CD14-positive monocyte (primary cell): ENCODE data around the gene ADORA2A. TPM values are rescaled to one million over a fixed set of nuclear protein-coding genes. Genes with fewer than 3 reads are reported as not detected.

ENCODE experiments used
- DNase-seq, 3 donors: peaks; one replicate each; pipeline ENCODE4 v3.0.0-alpha.2; 2011 to 2022
- H2AFZ ChIP-seq: 2 replicates; pipeline ENCODE4 v1.6.0; 2012; ENCODE audit warnings: mild to moderate bottlenecking, low read depth, low read length, inconsistent platforms; ENCODE audit not compliant: insufficient read depth, poor library complexity, severe bottlenecking
- H3K27ac ChIP-seq, 2 donors: 1 replicate in 1 of 2; 2 replicates in 1 of 2; pipeline ENCODE4 v1.5.1; 2012 to 2013; ENCODE audit warnings: low read length in 2 of 2, control low read depth in 1 of 2, inconsistent platforms in 1 of 2, low read depth in 1 of 2, mild to moderate bottlenecking in 1 of 2
- H3K27me3 ChIP-seq, 2 donors: one replicate each; pipeline versions ENCODE4 v1.6.0 to v1.6.1; 2011 to 2013; ENCODE audit warnings: low read length in 2 of 2; ENCODE audit not compliant: control insufficient read depth in 2 of 2, insufficient read depth in 2 of 2
- H3K36me3 ChIP-seq, 2 donors: replicated peaks in 1 of 2; 1 replicate in 1 of 2; 2 replicates in 1 of 2; pipeline versions ENCODE4 v1.5.1 to v1.6.1; 2012 to 2013; ENCODE audit warnings: low read length in 2 of 2, control low read depth in 1 of 2, inconsistent platforms in 1 of 2, mild to moderate bottlenecking in 1 of 2; ENCODE audit not compliant: insufficient read depth in 2 of 2, control insufficient read depth in 1 of 2
- H3K4me1 ChIP-seq, 2 donors: 1 replicate in 1 of 2; 2 replicates in 1 of 2; pipeline versions ENCODE4 v1.5.1 to v1.6.1; 2012 to 2013; ENCODE audit warnings: low read length in 2 of 2, control low read depth in 1 of 2, inconsistent platforms in 1 of 2, mild to moderate bottlenecking in 1 of 2, moderate library complexity in 1 of 2; ENCODE audit not compliant: insufficient read depth in 2 of 2, control insufficient read depth in 1 of 2
- H3K4me2 ChIP-seq: replicated peaks from 2 replicates; pipeline ENCODE3; 2012; ENCODE audit warnings: low read length, moderate library complexity, mild to moderate bottlenecking; ENCODE audit not compliant: poor library complexity, severe bottlenecking; ENCODE audit errors: extremely low read depth
- H3K4me3 ChIP-seq, 3 experiments: fragments of 200-600 bp in 1 of 3; sonication (generic) in 1 of 3; replicated peaks in 1 of 3; 1 replicate in 2 of 3; 2 replicates in 1 of 3; pipeline ENCODE4 v1.5.1; 2011 to 2013; ENCODE audit warnings: low read length in 3 of 3, mild to moderate bottlenecking in 3 of 3, control low read depth in 2 of 3, low read depth in 2 of 3, inconsistent platforms in 1 of 3, moderate library complexity in 1 of 3
- H3K79me2 ChIP-seq: 2 replicates; pipeline ENCODE4 v1.6.0; 2012; ENCODE audit warnings: mild to moderate bottlenecking, control low read depth, inconsistent platforms, low read length, moderate library complexity; ENCODE audit not compliant: insufficient read depth
- H3K9ac ChIP-seq: 2 replicates; pipeline ENCODE4 v1.6.0; 2017; ENCODE audit warnings: low read length, mild to moderate bottlenecking; ENCODE audit not compliant: insufficient read depth, poor library complexity, severe bottlenecking
- H3K9me3 ChIP-seq, 2 donors: replicated peaks in 1 of 2; 1 replicate in 1 of 2; 2 replicates in 1 of 2; pipeline versions ENCODE4 v1.5.1 to v1.6.1; 2012 to 2013; ENCODE audit warnings: low read length in 2 of 2, control low read depth in 1 of 2; ENCODE audit not compliant: control insufficient read depth in 1 of 2, insufficient read depth in 1 of 2
- H4K20me1 ChIP-seq: 2 replicates; pipeline ENCODE4 v1.6.0; 2012; ENCODE audit warnings: mild to moderate bottlenecking, low read length, control low read depth, moderate library complexity; ENCODE audit not compliant: insufficient read depth
- H3K27ac Mint-ChIP-seq, 7 donors: one replicate each; pipeline ENCODE4 v1.8.0; 2020; ENCODE audit warnings: mild to moderate bottlenecking in 7 of 7, mixed read lengths in 7 of 7, moderate library complexity in 6 of 7, inconsistent platforms in 2 of 7
- H3K27me3 Mint-ChIP-seq, 3 donors: one replicate each; pipeline ENCODE4 v1.8.0; 2021 to 2022; ENCODE audit warnings: low read depth in 3 of 3, mild to moderate bottlenecking in 3 of 3, mixed read lengths in 3 of 3, moderate library complexity in 3 of 3, inconsistent platforms in 1 of 3
- H3K36me3 Mint-ChIP-seq, 2 donors: one replicate each; pipeline ENCODE4 v1.8.0; 2020; ENCODE audit warnings: mixed read lengths in 2 of 2, inconsistent platforms in 1 of 2, mild to moderate bottlenecking in 1 of 2
- H3K4me1 Mint-ChIP-seq: one replicate; pipeline ENCODE4 v1.8.0; 2020; ENCODE audit warnings: mild to moderate bottlenecking, mixed read lengths
- H3K4me3 Mint-ChIP-seq, 2 donors: one replicate each; pipeline ENCODE4 v1.8.0; 2020; ENCODE audit warnings: mild to moderate bottlenecking in 2 of 2, mixed read lengths in 2 of 2, moderate library complexity in 1 of 2
- H3K9me3 Mint-ChIP-seq, 7 donors: one replicate each; pipeline ENCODE4 v1.8.0; 2020 to 2022; ENCODE audit warnings: mixed read lengths in 7 of 7, mild to moderate bottlenecking in 6 of 7, moderate library complexity in 6 of 7, inconsistent platforms in 2 of 7
- WGBS: methylation state at CpG from one replicate; pipeline ENCODE4 v1.1.5; 2013; ENCODE audit warnings: missing lambda C conversion rate; ENCODE audit not compliant: insufficient coverage; 5-methylcytosine and 5-hydroxymethylcytosine counted together
- intact Hi-C, 2 donors: fragments of 100-400 bp; cut with micrococcal nuclease; formaldehyde crosslinking; loops; one replicate each; pipeline versions ENCODE4 v1.15.0 to v1.15.1; 2023
- polyA plus RNA-seq, 3 donors: library from polyadenylated mRNA; depleted of rRNA in 1 of 3; unstranded in 2 of 3; stranded (reverse) in 1 of 3; fragments of 300-500 nt in 2 of 3; fragments of >200 nt in 1 of 3; fragmentation: Illumina TruSeq in 2 of 3; gene quantifications; 1 replicate in 2 of 3; 2 replicates in 1 of 3; pipeline ENCODE4 v1.2.3, GENCODE V29; 2012 to 2021
- TF ChIP-seq, protein P1 (sequence below): fragments of 200-600 bp; IDR thresholded peaks from one replicate; pipeline ENCODE4 v1.8.0; 2022; ENCODE audit warnings: antibody characterized with exemption, mild to moderate bottlenecking

Gene ADORA2A
- polyA plus RNA-seq, 3 donors = 5.8 to 10.2 (median 6.5) TPM

GRCh38 chr22:24444729-24445466 lies 17.5 kb downstream of the ADORA2A start:
- Histone ChIP-seq H4K20me1 (no peaks in the 10 kb centered on the region), H3K27me3 (no peaks in the 10 kb centered on the region), H3K9me3 (no peaks in the 10 kb centered on the region), H3K79me2 (peaks cover 19% of the 10 kb centered on the region), H3K4me1 (peaks cover 48 to 65% of the 10 kb centered on the region in 2 donors), H3K4me2 (no peak overlapping the region), H2AFZ (no peak overlapping the region), H3K36me3 (peaks cover 2 to 10% of the 10 kb centered on the region in 2 donors), H3K4me3 (no peak overlapping the region), H3K9ac (no peak overlapping the region), H3K27ac (no peak overlapping the region)
- H3K36me3 Mint-ChIP-seq = peaks cover 46 to 60% of the 10 kb centered on the region in 2 donors
- peaks cover 0 to 2% (median 0%) of the 10 kb centered on the region in 7 donors for H3K9me3 Mint-ChIP-seq
- no peak for DNase-seq
- WGBS = 98% methylated on average over 11 of the region's 12 CpGs
- H3K4me1 Mint-ChIP-seq = peaks cover 65% of the 10 kb centered on the region
- peak overlapping the region in 2 of 7 donors; percentile 24 to 33 for H3K27ac Mint-ChIP-seq
- intact Hi-C loops = no loop called here
- H3K27me3 Mint-ChIP-seq = peaks cover 0 to 5% (median 0%) of the 10 kb centered on the region in 3 donors
- no peak overlapping the region for H3K4me3 Mint-ChIP-seq
- TF ChIP-seq, protein P1, sequence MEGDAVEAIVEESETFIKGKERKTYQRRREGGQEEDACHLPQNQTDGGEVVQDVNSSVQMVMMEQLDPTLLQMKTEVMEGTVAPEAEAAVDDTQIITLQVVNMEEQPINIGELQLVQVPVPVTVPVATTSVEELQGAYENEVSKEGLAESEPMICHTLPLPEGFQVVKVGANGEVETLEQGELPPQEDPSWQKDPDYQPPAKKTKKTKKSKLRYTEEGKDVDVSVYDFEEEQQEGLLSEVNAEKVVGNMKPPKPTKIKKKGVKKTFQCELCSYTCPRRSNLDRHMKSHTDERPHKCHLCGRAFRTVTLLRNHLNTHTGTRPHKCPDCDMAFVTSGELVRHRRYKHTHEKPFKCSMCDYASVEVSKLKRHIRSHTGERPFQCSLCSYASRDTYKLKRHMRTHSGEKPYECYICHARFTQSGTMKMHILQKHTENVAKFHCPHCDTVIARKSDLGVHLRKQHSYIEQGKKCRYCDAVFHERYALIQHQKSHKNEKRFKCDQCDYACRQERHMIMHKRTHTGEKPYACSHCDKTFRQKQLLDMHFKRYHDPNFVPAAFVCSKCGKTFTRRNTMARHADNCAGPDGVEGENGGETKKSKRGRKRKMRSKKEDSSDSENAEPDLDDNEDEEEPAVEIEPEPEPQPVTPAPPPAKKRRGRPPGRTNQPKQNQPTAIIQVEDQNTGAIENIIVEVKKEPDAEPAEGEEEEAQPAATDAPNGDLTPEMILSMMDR = no peak

DNA sequence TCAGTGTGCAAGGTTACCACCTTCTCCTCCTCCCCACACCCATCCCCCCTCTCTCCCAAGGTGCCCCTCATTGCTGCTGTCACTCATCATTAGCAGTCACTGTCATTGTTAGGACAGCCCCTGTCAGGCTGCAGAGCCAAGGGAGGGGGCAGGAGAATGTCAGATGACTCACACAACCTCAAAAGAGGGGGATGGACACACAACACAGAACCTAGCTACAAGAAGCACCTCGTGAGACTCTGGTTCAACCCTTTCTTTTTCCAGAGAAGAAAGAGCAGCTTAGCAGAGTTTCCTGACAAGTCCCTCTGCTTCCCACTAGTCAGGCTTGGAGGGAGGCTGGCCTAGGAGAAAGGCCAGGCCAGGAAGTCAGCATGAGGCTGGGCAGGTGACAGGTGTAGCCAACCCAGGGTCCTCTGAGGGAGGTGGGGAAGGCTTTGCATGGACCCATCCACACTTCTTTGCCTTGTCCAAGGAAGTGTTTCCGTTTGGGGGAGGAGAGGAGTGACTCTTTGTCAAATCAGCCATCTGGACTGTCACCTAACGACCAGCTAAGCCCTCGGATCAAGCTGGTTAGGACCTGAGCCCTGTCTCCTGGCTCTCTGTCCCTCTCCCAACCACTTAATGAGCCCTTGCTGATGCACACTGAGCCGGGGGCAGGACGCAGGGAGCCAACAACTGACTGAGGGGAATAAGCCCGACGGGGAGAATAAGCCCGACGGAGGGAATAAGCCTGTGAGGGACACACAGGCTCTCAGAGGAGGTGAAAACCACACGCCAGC lies 18.3 kb downstream of the ADORA2A start:
- Histone ChIP-seq H3K9ac (no peak overlapping the region), H3K4me3 (no peak overlapping the region), H3K79me2 (peaks cover 19% of the 10 kb centered on the region), H4K20me1 (no peaks in the 10 kb centered on the region), H3K27me3 (no peaks in the 10 kb centered on the region), H3K9me3 (no peaks in the 10 kb centered on the region), H3K4me2 (no peak overlapping the region), H2AFZ (no peak overlapping the region), H3K4me1 (peaks cover 48 to 65% of the 10 kb centered on the region in 2 donors), H3K36me3 (peaks cover 2 to 10% of the 10 kb centered on the region in 2 donors), H3K27ac (no peak overlapping the region)
- H3K36me3 Mint-ChIP-seq = peaks cover 45 to 60% of the 10 kb centered on the region in 2 donors
- H3K9me3 Mint-ChIP-seq = peaks cover 0 to 2% (median 0%) of the 10 kb centered on the region in 7 donors
- DNase-seq = peak in 1 of 3 donors; percentile 63
- intact Hi-C loops = no loop called here
- H3K27ac Mint-ChIP-seq = peak overlapping the region in 3 of 7 donors; percentile 15 to 68 (median 24)
- WGBS = 97% methylated on average over 8 of the region's 11 CpGs
- peaks cover 66% of the 10 kb centered on the region for H3K4me1 Mint-ChIP-seq
- peaks cover 0 to 7% (median 0%) of the 10 kb centered on the region in 3 donors for H3K27me3 Mint-ChIP-seq
- no peak overlapping the region for H3K4me3 Mint-ChIP-seq
- TF ChIP-seq, protein P1 = no peak
